ENCODE measurements around the gene NSUN3. TPM values are rescaled to one million over a fixed set of nuclear protein-coding genes. Genes with fewer than 3 reads are reported as not detected.

NSUN3 gene
- total and polyA plus RNA-seq, 5 donors from 2014 or later, result 9.8 to 26.2 (median 12.0) TPM

- Histone ChIP-seq H3K36me3 (ENCODE audit: control insufficient read depth, insufficient read depth, low read length) (peaks cover 30% of the 10 kb centered on the region), H3K27me3 (ENCODE audit: control insufficient read depth, insufficient read depth, low read length) (no peaks in the 10 kb centered on the region), H3K9me3 (ENCODE audit: control insufficient read depth in 2 of 2, low read length in 2 of 2) (no peaks in the 10 kb centered on the region), H3K27ac (ENCODE audit: insufficient read depth, low read length, poor library complexity, severe bottlenecking) (no peak overlapping the region), H3K4me3 (ENCODE audit: low read depth, low read length) (no peak overlapping the region), H3K4me1 (ENCODE audit: control insufficient read depth, insufficient read depth, low read length, poor library complexity, severe bottlenecking) (no peaks in the 10 kb centered on the region)
- peaks cover 0 to 2% (median 0%) of the 10 kb centered on the region in 7 donors for H3K9me3 Mint-ChIP-seq
- H3K27me3 Mint-ChIP-seq, result no peaks in the 10 kb centered on the region
- peaks cover 52% of the 10 kb centered on the region for H3K36me3 Mint-ChIP-seq
- peaks cover 9 to 18% (median 17%) of the 10 kb centered on the region in 4 donors for H3K4me1 Mint-ChIP-seq
- no peak overlapping the region for H3K4me3 Mint-ChIP-seq
- H3K27ac Mint-ChIP-seq, result peak overlapping the region in 1 of 3 donors; percentile 52
- ATAC-seq (ENCODE audit: low read depth in 2 of 2) (no peak), DNase-seq (no peak)
These were observed 26.3 kb downstream of the NSUN3 start for GRCh38 chr3:94089126-94089525.

- H3K27me3 Mint-ChIP-seq, result no peaks in the 10 kb centered on the region
These were observed 29.2 kb downstream of the NSUN3 start for GRCh38 chr3:94092086-94092485.

GRCh38 chr3:94093151-94093550 is 30.3 kb downstream of the NSUN3 start:
- H3K27me3 Mint-ChIP-seq, result no peaks in the 10 kb centered on the region
- Histone ChIP-seq H3K9me3 (ENCODE audit: control insufficient read depth in 2 of 2, low read length in 2 of 2) (no peaks in the 10 kb centered on the region), H3K36me3 (ENCODE audit: control insufficient read depth, insufficient read depth, low read length) (peaks cover 53% of the 10 kb centered on the region), H3K27ac (ENCODE audit: insufficient read depth, low read length, poor library complexity, severe bottlenecking) (no peak overlapping the region), H3K4me1 (ENCODE audit: control insufficient read depth, insufficient read depth, low read length, poor library complexity, severe bottlenecking) (no peaks in the 10 kb centered on the region), H3K4me3 (ENCODE audit: low read depth, low read length) (no peak overlapping the region), H3K27me3 (ENCODE audit: control insufficient read depth, insufficient read depth, low read length) (no peaks in the 10 kb centered on the region)
- ATAC-seq (ENCODE audit: low read depth in 2 of 2), result no peak
- peaks cover 59% of the 10 kb centered on the region for H3K36me3 Mint-ChIP-seq
- H3K4me1 Mint-ChIP-seq, result peaks cover 8 to 14% (median 10%) of the 10 kb centered on the region in 4 donors
- H3K4me3 Mint-ChIP-seq, result no peak overlapping the region
- no peak for DNase-seq
- peaks cover 0 to 2% (median 0%) of the 10 kb centered on the region in 7 donors for H3K9me3 Mint-ChIP-seq
- H3K27ac Mint-ChIP-seq, result peak overlapping the region in 1 of 3 donors; percentile 9

More at GRCh38 chr3:94092086-94092485, 29.2 kb downstream of the NSUN3 start:
- DNase-seq, result no peak
- Histone ChIP-seq H3K27me3 (ENCODE audit: control insufficient read depth, insufficient read depth, low read length) (no peaks in the 10 kb centered on the region), H3K4me3 (ENCODE audit: low read depth, low read length) (no peak overlapping the region), H3K27ac (ENCODE audit: insufficient read depth, low read length, poor library complexity, severe bottlenecking) (no peak overlapping the region), H3K36me3 (ENCODE audit: control insufficient read depth, insufficient read depth, low read length) (peaks cover 48% of the 10 kb centered on the region), H3K4me1 (ENCODE audit: control insufficient read depth, insufficient read depth, low read length, poor library complexity, severe bottlenecking) (no peaks in the 10 kb centered on the region), H3K9me3 (ENCODE audit: control insufficient read depth in 2 of 2, low read length in 2 of 2) (no peaks in the 10 kb centered on the region)
- Mint-ChIP-seq H3K9me3 (peaks cover 0 to 2% (median 0%) of the 10 kb centered on the region in 7 donors), H3K27ac (peak overlapping the region in 2 of 3 donors; percentile 0 to 53), H3K4me1 (peaks cover 9 to 16% (median 12%) of the 10 kb centered on the region in 4 donors), H3K4me3 (no peak overlapping the region), H3K36me3 (peaks cover 58% of the 10 kb centered on the region)
- ATAC-seq (ENCODE audit: low read depth in 2 of 2), result no peak

- Mint-ChIP-seq H3K4me3 (no peak overlapping the region), H3K9me3 (peaks cover 0 to 2% (median 0%) of the 10 kb centered on the region in 7 donors), H3K36me3 (peaks cover 61% of the 10 kb centered on the region), H3K4me1 (peaks cover 6 to 19% (median 13%) of the 10 kb centered on the region in 4 donors), H3K27me3 (no peaks in the 10 kb centered on the region), H3K27ac (peak overlapping the region in 1 of 3 donors; percentile 63)
- no peak overlapping the region for H3K27ac ChIP-seq (ENCODE audit: insufficient read depth, low read length, poor library complexity, severe bottlenecking)
- H3K27me3 ChIP-seq (ENCODE audit: control insufficient read depth, insufficient read depth, low read length), result no peaks in the 10 kb centered on the region
- H3K36me3 ChIP-seq (ENCODE audit: control insufficient read depth, insufficient read depth, low read length), result peaks cover 73% of the 10 kb centered on the region
- DNase-seq (no peak), ATAC-seq (ENCODE audit: low read depth in 2 of 2) (no peak)
- no peaks in the 10 kb centered on the region for H3K9me3 ChIP-seq (ENCODE audit: control insufficient read depth in 2 of 2, low read length in 2 of 2)
- no peak overlapping the region for H3K4me3 ChIP-seq (ENCODE audit: low read depth, low read length)
- no peaks in the 10 kb centered on the region for H3K4me1 ChIP-seq (ENCODE audit: control insufficient read depth, insufficient read depth, low read length, poor library complexity, severe bottlenecking)
These were observed 32.2 kb downstream of the NSUN3 start for GRCh38 chr3:94095111-94095510.

- Mint-ChIP-seq H3K9me3 (no peaks in the 10 kb centered on the region), H3K4me3 (no peak overlapping the region), H3K4me1 (peaks cover 4 to 12% (median 6%) of the 10 kb centered on the region in 4 donors), H3K36me3 (peaks cover 46% of the 10 kb centered on the region), H3K27me3 (no peaks in the 10 kb centered on the region), H3K27ac (no peak overlapping the region)
- Histone ChIP-seq H3K4me1 (ENCODE audit: control insufficient read depth, insufficient read depth, low read length, poor library complexity, severe bottlenecking) (no peaks in the 10 kb centered on the region), H3K27ac (ENCODE audit: insufficient read depth, low read length, poor library complexity, severe bottlenecking) (no peak overlapping the region), H3K4me3 (ENCODE audit: low read depth, low read length) (no peak overlapping the region), H3K27me3 (ENCODE audit: control insufficient read depth, insufficient read depth, low read length) (no peaks in the 10 kb centered on the region), H3K9me3 (ENCODE audit: control insufficient read depth in 2 of 2, low read length in 2 of 2) (no peaks in the 10 kb centered on the region), H3K36me3 (ENCODE audit: control insufficient read depth, insufficient read depth, low read length) (peaks cover 77% of the 10 kb centered on the region)
- ATAC-seq (ENCODE audit: low read depth in 2 of 2) (no peak), DNase-seq (no peak)
These were observed 35.6 kb downstream of the NSUN3 start for GRCh38 chr3:94098452-94098851.

- DNase-seq, result no peak
- Histone ChIP-seq H3K9me3 (ENCODE audit: control insufficient read depth in 2 of 2, low read length in 2 of 2) (no peaks in the 10 kb centered on the region), H3K36me3 (ENCODE audit: control insufficient read depth, insufficient read depth, low read length) (peaks cover 79% of the 10 kb centered on the region), H3K4me3 (ENCODE audit: low read depth, low read length) (no peak overlapping the region), H3K27me3 (ENCODE audit: control insufficient read depth, insufficient read depth, low read length) (no peaks in the 10 kb centered on the region), H3K4me1 (ENCODE audit: control insufficient read depth, insufficient read depth, low read length, poor library complexity, severe bottlenecking) (no peaks in the 10 kb centered on the region), H3K27ac (ENCODE audit: insufficient read depth, low read length, poor library complexity, severe bottlenecking) (no peak overlapping the region)
- H3K9me3 Mint-ChIP-seq, result no peaks in the 10 kb centered on the region
- H3K4me1 Mint-ChIP-seq, result peaks cover 4 to 12% (median 5%) of the 10 kb centered on the region in 4 donors
- ATAC-seq (ENCODE audit: low read depth in 2 of 2), result no peak
- H3K27ac Mint-ChIP-seq, result peak overlapping the region in 2 of 3 donors; percentile 5 to 18
- H3K4me3 Mint-ChIP-seq, result no peak overlapping the region
- H3K36me3 Mint-ChIP-seq, result peaks cover 43% of the 10 kb centered on the region
- no peaks in the 10 kb centered on the region for H3K27me3 Mint-ChIP-seq
These were observed 36.5 kb downstream of the NSUN3 start for GRCh38 chr3:94099311-94099710.

GRCh38 chr3:94101860-94102259 is 39.0 kb downstream of the NSUN3 start:
- no peaks in the 10 kb centered on the region for H3K9me3 ChIP-seq (ENCODE audit: control insufficient read depth in 2 of 2, low read length in 2 of 2)
- DNase-seq, result peak in 1 of 3 donors; percentile 28
- ATAC-seq (ENCODE audit: low read depth in 2 of 2), result no peak
- peaks cover 67% of the 10 kb centered on the region for H3K36me3 ChIP-seq (ENCODE audit: control insufficient read depth, insufficient read depth, low read length)
- peaks cover 4 to 12% (median 5%) of the 10 kb centered on the region in 4 donors for H3K4me1 Mint-ChIP-seq
- H3K27me3 ChIP-seq (ENCODE audit: control insufficient read depth, insufficient read depth, low read length), result no peaks in the 10 kb centered on the region
- H3K4me1 ChIP-seq (ENCODE audit: control insufficient read depth, insufficient read depth, low read length, poor library complexity, severe bottlenecking), result no peaks in the 10 kb centered on the region
- no peak overlapping the region for H3K4me3 Mint-ChIP-seq
- no peak overlapping the region for H3K27ac ChIP-seq (ENCODE audit: insufficient read depth, low read length, poor library complexity, severe bottlenecking)
- H3K4me3 ChIP-seq (ENCODE audit: low read depth, low read length), result no peak overlapping the region
- no peaks in the 10 kb centered on the region for H3K27me3 Mint-ChIP-seq
- H3K27ac Mint-ChIP-seq, result no peak overlapping the region
- H3K9me3 Mint-ChIP-seq, result no peaks in the 10 kb centered on the region
- H3K36me3 Mint-ChIP-seq, result peaks cover 46% of the 10 kb centered on the region

- Mint-ChIP-seq H3K4me3 (no peak overlapping the region), H3K9me3 (no peaks in the 10 kb centered on the region), H3K27me3 (no peaks in the 10 kb centered on the region), H3K36me3 (peaks cover 33% of the 10 kb centered on the region), H3K4me1 (peaks cover 0 to 13% (median 3%) of the 10 kb centered on the region in 4 donors), H3K27ac (peak overlapping the region in 2 of 3 donors; percentile 39 to 51)
- Histone ChIP-seq H3K27ac (ENCODE audit: insufficient read depth, low read length, poor library complexity, severe bottlenecking) (no peak overlapping the region), H3K4me1 (ENCODE audit: control insufficient read depth, insufficient read depth, low read length, poor library complexity, severe bottlenecking) (no peaks in the 10 kb centered on the region), H3K36me3 (ENCODE audit: control insufficient read depth, insufficient read depth, low read length) (peaks cover 36% of the 10 kb centered on the region), H3K4me3 (ENCODE audit: low read depth, low read length) (no peak overlapping the region), H3K27me3 (ENCODE audit: control insufficient read depth, insufficient read depth, low read length) (no peaks in the 10 kb centered on the region), H3K9me3 (ENCODE audit: control insufficient read depth in 2 of 2, low read length in 2 of 2) (no peaks in the 10 kb centered on the region)
- no peak for ATAC-seq (ENCODE audit: low read depth in 2 of 2)
- DNase-seq, result no peak
These were observed 43.4 kb downstream of the NSUN3 start for GRCh38 chr3:94106268-94106667.
